Stimulated activated naive CD4-positive, alpha-beta T cell (primary cell): ENCODE results near the gene SLC22A13.
"Not testable (repeated sequence)": the region's sequence is repeated elsewhere in the genome, so short reads cannot be mapped to it uniquely, and the experiment has no call there.

ENCODE experiments used
- DNase-seq, 6 experiments: peaks; one replicate each; lab custom pipeline; 2025; lab: John Stamatoyannopoulos, UW

Gene SLC22A13

GRCh38 chr3:38264779-38265178 is 833 bp upstream of the SLC22A13 start:
- DNase-seq = no peak

DNA sequence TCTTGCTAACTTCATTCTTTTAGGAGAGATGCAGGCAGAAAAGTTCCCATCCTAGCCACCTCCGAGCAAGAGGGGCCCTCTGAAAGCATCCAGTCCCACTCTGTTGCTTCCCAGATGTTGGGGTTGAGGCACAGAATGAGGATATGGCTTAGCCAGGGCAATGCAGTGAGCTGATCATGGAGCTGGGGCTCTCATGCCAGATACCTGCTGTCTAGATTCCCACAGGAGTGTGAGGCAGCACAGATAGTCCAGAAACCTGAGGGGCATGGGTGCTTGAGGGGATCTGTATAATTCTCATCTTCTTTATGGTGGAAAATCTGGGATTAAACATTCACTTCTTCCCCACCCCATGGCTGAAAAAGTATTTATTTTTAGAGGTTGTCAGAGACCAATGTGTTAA is 1.2 kb downstream of the SLC22A13 start:
- DNase-seq = no peak

GRCh38 chr3:38267662-38268061 is 2.0 kb downstream of the SLC22A13 start:
- no peak for DNase-seq

DNA sequence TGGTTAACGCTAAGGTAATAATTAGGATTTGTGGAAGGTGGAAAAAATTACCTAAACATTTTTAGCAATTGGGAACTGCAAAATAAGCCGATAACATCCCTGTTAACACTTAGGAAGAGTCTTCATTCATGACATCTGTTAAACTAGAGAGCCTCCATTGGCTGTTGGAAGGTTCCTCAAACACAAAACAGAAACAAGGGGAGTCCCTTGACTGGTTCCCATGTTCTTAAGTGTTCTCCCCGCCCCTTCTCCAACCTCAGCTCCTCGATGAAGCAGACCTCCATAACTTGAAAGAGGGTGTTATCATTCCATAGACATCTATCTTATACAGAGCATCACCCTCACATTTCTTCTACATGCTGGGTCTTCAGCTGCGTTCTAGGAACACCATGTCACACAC is 2.5 kb downstream of the SLC22A13 start:
- no peak for DNase-seq

DNA sequence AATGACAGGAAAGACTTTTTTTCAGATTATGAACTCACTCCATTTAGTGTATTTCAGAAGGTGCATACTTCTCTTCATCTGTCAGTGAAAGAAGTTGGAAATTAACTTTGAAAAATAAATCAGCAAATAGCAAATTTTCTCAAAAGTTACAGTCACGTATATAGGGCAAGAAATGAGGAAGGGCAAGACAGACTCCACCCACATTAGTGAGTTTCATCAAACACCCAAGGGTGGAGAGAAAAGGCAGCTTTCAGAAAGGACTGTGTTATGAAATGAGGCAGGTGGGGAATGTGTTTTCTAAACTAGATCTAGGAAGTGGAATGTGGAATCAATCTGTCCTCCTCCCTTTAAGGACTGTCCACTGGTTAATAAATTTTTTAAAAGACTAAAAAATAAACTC is 2.9 kb downstream of the SLC22A13 start:
- no peak for DNase-seq

DNA sequence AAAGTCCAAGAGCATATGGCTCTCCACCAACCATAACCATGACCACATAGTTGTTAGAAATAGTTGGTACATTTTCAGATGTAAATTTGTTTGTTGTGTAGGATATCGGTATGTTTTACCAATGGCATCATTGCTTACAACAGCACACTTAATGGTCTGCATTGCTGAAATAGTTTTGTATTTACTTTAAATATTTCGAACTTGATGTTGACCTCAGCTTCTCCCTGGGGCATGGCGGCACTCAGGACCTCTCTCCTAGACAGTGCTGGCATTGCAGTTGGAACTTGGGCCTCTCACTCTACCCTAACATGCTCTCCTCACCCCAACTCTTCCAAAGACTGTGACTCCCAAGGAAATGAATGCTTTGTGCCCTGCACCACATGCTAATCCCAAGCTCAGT is 5.0 kb downstream of the SLC22A13 start:
- DNase-seq = no peak

DNA sequence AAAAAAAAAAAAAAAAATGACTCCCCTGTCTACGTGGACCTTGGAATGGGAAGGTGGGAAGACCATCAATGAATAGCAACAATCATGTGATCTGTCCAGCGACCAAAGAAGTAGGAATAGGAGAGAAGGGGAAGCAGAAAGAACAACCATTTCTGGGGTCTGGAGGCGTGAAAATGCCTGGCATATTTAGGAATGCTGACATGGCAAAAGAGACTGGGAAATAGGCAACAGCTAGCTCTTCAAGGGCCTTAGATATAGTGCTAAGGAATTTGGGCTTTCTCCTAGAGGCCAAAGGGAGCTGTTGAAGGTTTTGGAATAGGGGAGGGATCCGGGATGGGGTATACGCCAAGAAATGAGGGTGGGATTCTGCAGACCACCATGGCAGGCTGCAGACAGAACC is 5.9 kb downstream of the SLC22A13 start:
- DNase-seq = no peak

DNA sequence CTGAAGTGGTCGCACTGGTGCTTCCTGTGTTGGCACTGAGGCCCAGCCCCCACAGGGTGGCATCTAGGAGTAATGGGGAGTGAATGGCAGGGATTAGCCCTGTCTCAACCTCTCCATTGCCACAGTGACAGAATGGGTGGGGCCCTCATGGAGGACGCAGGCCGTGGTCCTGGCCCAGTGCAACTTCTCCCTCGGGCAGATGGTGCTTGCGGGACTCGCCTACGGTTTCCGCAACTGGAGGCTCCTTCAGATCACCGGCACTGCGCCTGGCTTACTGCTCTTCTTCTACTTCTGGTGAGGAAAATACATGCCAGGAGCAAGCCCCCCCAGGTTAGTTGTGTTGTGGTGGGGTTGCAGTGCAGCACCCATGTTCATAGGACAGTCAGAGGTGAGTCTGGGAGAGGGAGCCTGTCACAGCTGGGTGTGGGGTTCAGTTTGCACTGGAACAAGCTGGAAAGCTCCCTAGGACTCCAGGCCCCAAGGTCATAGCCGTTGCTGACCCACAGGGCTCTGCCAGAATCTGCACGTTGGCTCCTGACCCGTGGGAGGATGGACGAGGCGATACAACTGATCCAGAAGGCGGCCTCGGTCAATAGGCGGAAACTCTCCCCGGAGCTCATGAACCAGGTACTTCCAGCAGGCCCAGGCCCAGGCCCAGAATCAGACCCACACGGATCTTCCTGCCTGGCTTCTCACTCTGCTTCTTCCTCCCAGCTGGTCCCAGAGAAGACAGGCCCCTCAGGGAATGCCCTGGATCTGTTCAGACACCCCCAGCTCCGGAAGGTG is 9.4 kb downstream of the SLC22A13 start:
- no peak for DNase-seq

- DNase-seq = no peak
These were observed 10.0 kb downstream of the SLC22A13 start for GRCh38 chr3:38275658-38276057.

DNA sequence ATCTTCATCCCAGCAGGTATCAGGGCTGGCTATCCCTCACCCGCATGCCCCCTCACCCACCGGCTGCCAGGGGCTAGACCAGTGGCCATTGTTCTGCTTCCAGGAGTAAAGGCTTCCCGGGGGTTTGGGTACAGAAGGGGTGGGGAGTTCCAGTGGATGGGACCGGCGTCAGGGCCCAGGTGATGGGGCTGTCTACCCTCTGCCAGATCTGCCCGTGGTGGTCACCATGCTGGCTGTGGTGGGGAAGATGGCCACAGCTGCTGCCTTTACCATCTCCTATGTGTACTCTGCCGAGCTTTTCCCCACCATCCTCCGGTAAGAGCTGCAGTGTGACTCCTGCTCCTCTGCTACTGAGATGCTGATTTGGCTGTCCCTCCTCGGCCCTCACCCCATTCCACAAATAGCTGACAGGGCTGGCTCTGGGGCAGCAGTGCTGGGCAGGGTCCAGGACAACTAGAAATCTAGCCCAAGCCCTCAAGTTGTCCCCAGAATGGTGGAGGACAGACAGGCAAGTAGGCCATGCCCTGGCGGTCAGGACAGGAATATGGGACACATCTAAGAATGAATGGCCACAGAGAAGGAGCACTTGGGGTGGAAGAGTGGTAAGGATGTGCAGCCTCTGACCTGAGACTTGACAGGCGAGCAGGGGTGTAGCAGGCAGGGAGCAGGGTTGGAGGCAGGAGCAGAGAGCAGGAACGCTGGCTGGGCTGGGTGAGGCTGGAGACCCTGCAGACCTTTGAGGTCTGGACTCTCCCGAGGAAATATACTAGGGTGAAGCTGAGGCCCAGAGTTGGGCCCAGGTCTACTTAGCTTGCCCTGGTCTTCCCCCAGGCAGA is 10.7 kb downstream of the SLC22A13 start:
- DNase-seq = no peak

- no peak for DNase-seq
These were observed 11.5 kb downstream of the SLC22A13 start for GRCh38 chr3:38276917-38277630.

GRCh38 chr3:38278841-38279240 is 13.2 kb downstream of the SLC22A13 start:
- DNase-seq = no peak

DNA sequence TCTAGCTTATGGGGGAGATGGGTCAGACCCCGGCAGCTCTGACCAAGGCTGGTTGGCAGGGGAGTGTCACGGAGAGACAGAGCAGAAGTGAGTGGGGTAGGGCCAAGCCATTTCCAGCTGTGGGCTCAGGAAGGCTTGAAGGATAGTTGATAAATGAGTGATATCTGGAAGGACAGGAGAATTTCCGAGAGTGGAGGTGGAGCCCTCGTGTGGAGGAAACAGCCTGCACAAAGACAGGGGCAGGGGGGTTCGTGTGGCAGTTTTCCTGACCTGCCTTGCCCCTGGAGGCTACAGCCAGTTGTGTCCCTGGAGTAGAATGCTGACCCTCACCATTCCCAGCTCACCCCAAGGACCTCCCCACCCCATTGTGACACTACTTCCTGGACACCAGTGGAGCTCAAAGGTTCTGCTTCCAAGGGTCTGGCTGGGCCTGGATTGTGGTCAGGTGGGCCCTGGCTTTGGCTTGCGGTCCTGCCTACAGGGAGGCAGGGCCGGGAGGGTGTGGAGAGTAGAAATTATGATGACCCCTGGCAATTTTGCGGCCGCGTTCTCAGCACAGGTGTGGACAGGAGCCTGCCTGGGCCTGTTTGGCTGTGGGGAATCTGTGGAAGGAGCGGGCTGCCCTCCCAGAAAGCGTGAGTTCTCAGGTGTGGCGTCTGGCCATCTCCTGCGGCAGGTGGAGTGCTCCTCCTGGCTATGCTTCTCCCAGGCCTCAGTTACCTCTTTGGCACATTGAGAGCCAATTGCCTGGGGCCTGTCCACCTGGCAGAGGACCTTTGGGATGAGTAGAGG is 16.5 kb downstream of the SLC22A13 start, which contains the start of gene SLC22A14:
SLC22A14 (plus strand) TSS at position 400 of the 792 bp plus-strand sequence. CDS start 23,733 bp downstream, outside the sequence.
- DNase-seq = no peak

GRCh38 chr3:38283810-38284755 is 18.5 kb downstream of the SLC22A13 start:
- no peak for DNase-seq

GRCh38 chr3:38284756-38285150 is 19.1 kb downstream of the SLC22A13 start:
- DNase-seq = no peak

DNA sequence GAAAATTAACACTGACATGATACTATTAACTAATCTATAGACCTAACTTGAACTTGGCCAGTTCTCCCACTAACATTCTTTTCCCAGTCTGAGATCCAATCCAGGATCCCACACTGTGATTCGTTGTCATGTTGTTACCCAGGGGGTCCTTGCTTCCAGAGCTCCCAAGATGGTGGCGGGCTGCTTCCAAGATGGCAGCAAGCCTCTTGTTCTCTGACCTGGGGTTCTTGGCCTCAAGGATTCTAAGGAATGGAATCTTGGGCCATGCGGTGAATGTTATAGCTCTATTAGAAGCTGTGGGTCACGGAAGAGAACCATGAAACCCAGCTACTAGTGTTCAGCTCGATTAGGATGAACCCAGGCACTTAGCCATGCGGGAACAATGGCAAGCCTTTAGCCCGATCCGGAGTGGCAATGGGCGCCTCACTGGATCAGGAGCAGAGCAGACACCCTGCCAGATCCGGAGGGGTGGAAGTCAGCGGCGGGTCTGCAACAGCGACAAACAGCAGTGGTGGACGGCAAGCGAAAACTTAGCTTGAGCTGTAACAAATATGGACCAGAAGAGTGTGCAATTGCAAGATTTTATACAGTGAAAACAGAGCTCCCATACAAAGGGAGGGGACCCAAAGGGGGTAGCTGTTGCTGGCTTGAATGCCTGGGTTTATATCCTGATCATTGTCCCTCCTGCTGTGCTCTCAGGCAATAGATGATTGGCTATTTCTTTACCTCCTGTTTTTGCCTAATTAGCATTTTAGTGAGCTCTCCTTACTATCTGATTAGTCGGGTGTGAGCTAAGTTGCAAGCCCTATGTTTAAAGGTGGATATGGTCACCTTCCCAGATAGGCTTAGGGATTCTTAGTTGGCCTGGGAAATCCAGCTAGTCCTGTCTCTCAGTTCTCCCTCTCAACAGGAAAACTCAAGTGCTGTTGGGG is 23.9 kb downstream of the SLC22A13 start:
- not testable (repeated sequence) for DNase-seq

DNA sequence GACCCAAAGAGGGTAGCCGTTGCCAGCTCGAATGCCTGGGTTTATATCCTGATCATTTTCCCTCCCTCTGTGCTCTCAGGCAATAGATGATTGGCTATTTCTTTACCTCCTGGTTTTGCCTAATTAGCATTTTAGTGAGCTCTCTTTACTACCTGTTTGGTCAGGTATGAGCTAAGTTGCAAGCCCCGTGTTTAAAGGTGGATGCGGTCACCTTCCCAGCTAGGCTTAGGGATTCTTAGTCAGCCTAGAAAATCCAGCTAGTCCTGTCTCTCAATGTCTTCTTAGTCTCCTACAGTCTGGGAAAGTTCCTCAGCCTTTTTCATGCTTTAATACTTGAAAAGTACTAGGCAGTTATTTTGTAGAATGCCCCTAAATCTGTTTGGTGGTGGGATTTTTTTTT is 31.4 kb downstream of the SLC22A13 start:
- DNase-seq = not testable (repeated sequence)

DNA sequence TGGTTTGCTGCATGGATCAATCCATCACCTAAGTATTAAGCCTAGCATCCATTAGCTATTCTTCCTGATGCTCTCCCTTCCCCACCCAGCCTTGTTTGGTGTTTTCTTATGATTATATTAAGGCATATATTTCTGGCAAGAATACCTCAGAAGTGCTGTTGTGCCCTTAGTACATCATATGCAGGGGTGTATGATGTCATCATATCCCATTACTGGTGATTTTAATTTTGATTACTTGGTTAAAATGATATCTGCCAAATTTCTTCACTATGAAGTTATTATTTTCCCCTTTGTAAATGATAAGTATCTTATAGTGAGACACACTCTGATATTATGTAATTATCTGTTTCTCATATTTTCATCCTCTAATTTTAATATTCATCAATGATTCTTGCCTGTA is 31.9 kb downstream of the SLC22A13 start:
- no peak for DNase-seq

GRCh38 chr3:38297947-38298711 is 32.5 kb downstream of the SLC22A13 start:
- no peak for DNase-seq
